Adipose tissue (tissue), 3 donors: ENCODE data around the gene PMEL. TPM values are rescaled to one million over a fixed set of nuclear protein-coding genes. Genes with fewer than 3 reads are reported as not detected.
"Not testable (repeated sequence)": the region's sequence is repeated elsewhere in the genome, so short reads cannot be mapped to it uniquely, and the experiment has no call there.

ENCODE experiments used
- H3K27ac ChIP-seq: one replicate; pipeline ENCODE4 v1.5.1; 2013; ENCODE audit warnings: low read depth, low read length
- WGBS, 3 donors: extraction: QIAGEN DNeasy Blood & Tissue Kit; methylation state at CpG; one replicate each; pipeline ENCODE4 v1.1.7; 2013; 5-methylcytosine and 5-hydroxymethylcytosine counted together
- polyA plus RNA-seq, 3 donors: library from polyadenylated mRNA; stranded (reverse); fragments of 200-250 nt; gene quantifications; one replicate each; pipeline ENCODE4 v1.2.3, GENCODE V29; 2013
- donor health status: healthy with polysubstance abuse.
- donor health status: Bipolar disorder and iron deficiency.
- donor health status: healthy.

The PMEL gene
- polyA plus RNA-seq, 3 donors = 0.42 to 2.9 (median 1.7) TPM

GRCh38 chr12:55985976-55986375 is 20.1 kb upstream of the PMEL start:
- 91 to 94% (median 93%) methylated on average over 7 of the region's 7 CpGs for whole genome bisulfite sequencing, 3 donors
- not testable (repeated sequence) for H3K27ac ChIP-seq

- no peak overlapping the region for H3K27ac ChIP-seq
- WGBS, 3 donors = 72 to 88% (median 74%) methylated on average over 4 of the region's 4 CpGs
Observed at GRCh38 chr12:55985341-55985740, 19.5 kb upstream of the PMEL start.

GRCh38 chr12:55984861-55985260 is 19.0 kb upstream of the PMEL start:
- no peak overlapping the region for H3K27ac ChIP-seq
- WGBS, 3 donors = 60 to 68% (median 66%) methylated on average over 2 of the region's 2 CpGs

- WGBS, 3 donors = 69 to 79% (median 69%) methylated on average over 4 of the region's 4 CpGs
- no peak overlapping the region for H3K27ac ChIP-seq
Observed at GRCh38 chr12:55983232-55983842, 17.5 kb upstream of the PMEL start.

GRCh38 chr12:55982319-55982936 is 16.6 kb upstream of the PMEL start:
- H3K27ac ChIP-seq = no peak overlapping the region
- WGBS, 3 donors = 56 to 82% (median 58%) methylated on average over 3 of the region's 3 CpGs

GRCh38 chr12:55981882-55982281 is 16.0 kb upstream of the PMEL start:
- WGBS, 3 donors = 66 to 77% (median 72%) methylated on average over 5 of the region's 5 CpGs
- H3K27ac ChIP-seq = not testable (repeated sequence)

GRCh38 chr12:55979069-55979468 is 13.2 kb upstream of the PMEL start:
- WGBS, 3 donors = 70 to 74% (median 72%) methylated on average over 3 of the region's 3 CpGs
- no peak overlapping the region for H3K27ac ChIP-seq

- no peak overlapping the region for H3K27ac ChIP-seq
- WGBS, 3 donors = 62 to 93% (median 85%) methylated on average over 7 of the region's 7 CpGs
Observed at GRCh38 chr12:55978393-55978792, 12.6 kb upstream of the PMEL start.

- H3K27ac ChIP-seq = peak overlapping the region; percentile 67
- 1% methylated on average over 15 of the region's 15 CpGs for WGBS, 3 donors
Observed at GRCh38 chr12:55974308-55974730, 8.5 kb upstream of the PMEL start.

GRCh38 chr12:55973599-55974307 is 7.9 kb upstream of the PMEL start, which contains the start of gene RAB5B:
TSS of gene RAB5B (plus strand) at chr12:55974078. CDS start at chr12:55986961, 12,883 bp downstream.
- peak within 1 kb of the TSS; percentile 67 for H3K27ac ChIP-seq
- 0 to 1% (median 1%) methylated on average over 34 to 39 of the region's 39 CpGs for WGBS, 3 donors

- H3K27ac ChIP-seq = no peak overlapping the region
- WGBS, 3 donors = 0 to 1% (median 1%) methylated on average over 18 of the region's 18 CpGs
Observed at GRCh38 chr12:55972911-55973598, 7.2 kb upstream of the PMEL start.

GRCh38 chr12:55972456-55972855 is 6.6 kb upstream of the PMEL start:
- WGBS, 3 donors = 20 to 38% (median 27%) methylated on average over 1 of the region's 1 CpG
- no peak overlapping the region for H3K27ac ChIP-seq

GRCh38 chr12:55972042-55972441 is 6.2 kb upstream of the PMEL start:
- WGBS, 3 donors = 58 to 66% (median 59%) methylated on average over 3 of the region's 3 CpGs
- no peak overlapping the region for H3K27ac ChIP-seq

GRCh38 chr12:55970775-55971174 is 4.9 kb upstream of the PMEL start:
- 80 to 94% (median 85%) methylated on average over 7 of the region's 7 CpGs for WGBS, 3 donors
- no peak overlapping the region for H3K27ac ChIP-seq

GRCh38 chr12:55969356-55969755 is 3.5 kb upstream of the PMEL start:
- H3K27ac ChIP-seq = no peak overlapping the region
- 89 to 90% (median 89%) methylated on average over 4 of the region's 4 CpGs for WGBS, 3 donors

GRCh38 chr12:55966408-55967281 is 803 bp upstream of the PMEL start, which contains the start of gene CDK2:
TSS of gene CDK2 (plus strand) at chr12:55966830. CDS start at chr12:55967009, 179 bp downstream.
- H3K27ac ChIP-seq = no peak within 1 kb of the TSS
- 0 to 1% (median 0%) methylated on average over 45 of the region's 45 CpGs for WGBS, 3 donors

GRCh38 chr12:55965240-55965639 is 602 bp downstream of the PMEL start:
- 74 to 80% (median 76%) methylated on average over 5 of the region's 5 CpGs for WGBS, 3 donors
- H3K27ac ChIP-seq = no peak overlapping the region

- no peak overlapping the region for H3K27ac ChIP-seq
- WGBS, 3 donors = 85 to 91% (median 85%) methylated on average over 2 of the region's 2 CpGs
Observed at GRCh38 chr12:55963760-55964159, 2.1 kb downstream of the PMEL start.
